OCI-LY1 (cell line): ENCODE data around the gene ING4.
A peak's percentile ranks its signal among the peaks of the same experiment; 100 is the strongest.

Source experiments
- H2AFZ ChIP-seq: fragments of 200-600 bp; sonication (generic), shearing (Covaris generic); 2 replicates; pipeline ENCODE4 v1.6.0; 2014; ENCODE audit warnings: antibody characterized with exemption, mild to moderate bottlenecking, low read length
- H3F3A ChIP-seq: fragments of 200-600 bp; sonication (generic), shearing (Covaris generic); 2 replicates; pipeline ENCODE4 v1.6.0; 2014; ENCODE audit warnings: mild to moderate bottlenecking, antibody characterized with exemption, low read length, moderate library complexity; ENCODE audit not compliant: insufficient read depth
- H3K27ac ChIP-seq: fragments of 200-600 bp; sonication (generic); 2 replicates; pipeline ENCODE4 v1.5.1; 2014; ENCODE audit warnings: low read length, mixed run types, mild to moderate bottlenecking, low read depth; ENCODE audit not compliant: poor library complexity, severe bottlenecking
- H3K27me3 ChIP-seq: fragments of 200-600 bp; sonication (generic); 2 replicates; pipeline ENCODE4 v1.6.0; 2014; ENCODE audit warnings: antibody characterized with exemption, mild to moderate bottlenecking, low read length, moderate library complexity; ENCODE audit not compliant: insufficient read depth
- H3K36me3 ChIP-seq: fragments of 200-600 bp; sonication (generic); 2 replicates; pipeline ENCODE4 v1.6.1; 2014; ENCODE audit warnings: mild to moderate bottlenecking, antibody characterized with exemption, low read length, moderate library complexity, mixed read lengths; ENCODE audit not compliant: insufficient read depth
- H3K4me1 ChIP-seq: fragments of 200-600 bp; sonication (generic); 2 replicates; pipeline ENCODE4 v1.5.1; 2014; ENCODE audit warnings: mild to moderate bottlenecking, low read length, moderate library complexity; ENCODE audit not compliant: insufficient read depth, severe bottlenecking
- H3K4me2 ChIP-seq: fragments of 200-600 bp; sonication (generic), shearing (Covaris generic); 2 replicates; pipeline ENCODE4 v1.6.1; 2014; ENCODE audit warnings: low read length
- H3K4me3 ChIP-seq: fragments of 200-600 bp; sonication (generic); 2 replicates; pipeline ENCODE4 v1.5.1; 2014; ENCODE audit warnings: low read length, low read depth, mild to moderate bottlenecking, mixed read lengths; ENCODE audit not compliant: poor library complexity, severe bottlenecking
- H3K79me2 ChIP-seq: fragments of 200-600 bp; shearing (Covaris generic); 2 replicates; pipeline ENCODE4 v1.6.1; 2016; ENCODE audit warnings: mixed run types, low read length, mixed read lengths; ENCODE audit not compliant: insufficient read depth
- H3K9ac ChIP-seq: fragments of 200-600 bp; sonication (generic), shearing (Covaris generic); 2 replicates; pipeline ENCODE4 v1.6.1; 2014; ENCODE audit warnings: mild to moderate bottlenecking, low read length, mixed read lengths
- H3K9me2 ChIP-seq: fragments of 200-600 bp; sonication (generic), shearing (Covaris generic); 2 replicates; pipeline ENCODE4 v1.6.1; 2014; ENCODE audit warnings: low read depth, mild to moderate bottlenecking, low read length, mixed read lengths
- H3K9me3 ChIP-seq: fragments of 200-600 bp; shearing (Covaris generic); 2 replicates; pipeline ENCODE4 v1.6.1; 2014; ENCODE audit warnings: low read length, mixed read lengths
- H4K20me1 ChIP-seq: fragments of 200-600 bp; sonication (generic), shearing (Covaris generic); 2 replicates; pipeline ENCODE4 v1.6.0; 2016; ENCODE audit warnings: mild to moderate bottlenecking, low read length; ENCODE audit not compliant: insufficient read depth
- CTCF ChIP-seq: fragments of 200-600 bp; sonication (generic), shearing (Covaris generic); IDR thresholded peaks from 2 replicates; pipeline ENCODE4 v1.5.1; 2017; ENCODE audit warnings: mild to moderate bottlenecking, antibody characterized with exemption, low read length, moderate library complexity, mixed read lengths
- EZH2 ChIP-seq: fragments of 200-600 bp; sonication (generic), shearing (Covaris generic); IDR thresholded peaks from 2 replicates; pipeline ENCODE4 v1.8.0; 2017; ENCODE audit warnings: borderline replicate concordance, mixed run types, mild to moderate bottlenecking, antibody characterized with exemption, low read length, moderate library complexity, mixed read lengths

The ING4 gene

DNA sequence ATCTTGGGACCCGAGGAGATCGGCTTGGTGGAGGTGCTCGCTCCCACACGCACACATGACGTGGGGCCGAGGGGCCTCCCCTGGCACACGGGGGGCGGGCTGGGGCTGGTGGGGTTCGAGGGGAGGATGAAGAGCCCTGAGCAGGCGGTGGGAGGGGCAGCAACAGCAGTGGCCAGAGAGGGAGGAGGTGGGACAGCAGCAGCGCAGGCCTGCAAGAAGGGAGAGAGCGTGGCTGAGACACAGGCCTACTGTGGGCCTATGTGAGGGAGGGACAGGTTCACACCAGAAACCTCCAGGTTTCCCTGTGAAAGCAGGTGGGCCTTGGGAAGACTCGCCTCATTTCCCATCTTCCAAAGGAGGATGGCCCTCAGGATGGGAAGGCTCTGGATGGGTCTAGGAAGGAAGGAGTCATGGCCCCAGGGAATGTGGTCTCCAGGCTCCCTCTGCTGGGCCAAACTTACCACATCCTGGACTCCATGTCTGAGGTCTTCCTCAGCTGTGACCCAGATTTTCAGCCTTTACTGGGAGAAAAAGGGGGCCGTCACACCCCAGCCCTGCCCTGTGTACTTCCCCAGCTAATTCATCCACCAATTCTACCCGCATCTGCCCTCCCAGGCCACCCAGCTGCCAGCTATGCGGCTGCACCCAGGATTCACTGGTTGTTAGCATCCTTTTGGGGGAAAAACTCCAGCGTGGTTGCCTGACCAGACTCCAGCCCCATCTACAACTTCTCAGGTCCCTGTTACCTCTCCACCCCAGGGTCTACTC lies 34.8 kb upstream of the ING4 start:
- Histone ChIP-seq H3F3A (no peaks in the 10 kb centered on the region), H3K4me2 (peak overlapping the region; percentile 34; the same call in 1 of the 2 replicates), H4K20me1 (no peaks in the 10 kb centered on the region), H3K27ac (peak overlapping the region; percentile 74), H2AFZ (no peak overlapping the region), H3K9me3 (no peaks in the 10 kb centered on the region), H3K4me1 (peaks cover 48% of the 10 kb centered on the region), H3K9ac (peak overlapping the region; percentile 23; the same call in 1 of the 2 replicates), H3K36me3 (no peaks in the 10 kb centered on the region), H3K4me3 (peak overlapping the region; percentile 27), H3K9me2 (no peaks in the 10 kb centered on the region), H3K27me3 (peaks cover 16% of the 10 kb centered on the region; the same call in 1 of the 2 replicates), H3K79me2 (no peaks in the 10 kb centered on the region)
- TF ChIP-seq EZH2 (no peak), CTCF (peak; percentile 67; the same call in 1 of the 2 replicates)

DNA sequence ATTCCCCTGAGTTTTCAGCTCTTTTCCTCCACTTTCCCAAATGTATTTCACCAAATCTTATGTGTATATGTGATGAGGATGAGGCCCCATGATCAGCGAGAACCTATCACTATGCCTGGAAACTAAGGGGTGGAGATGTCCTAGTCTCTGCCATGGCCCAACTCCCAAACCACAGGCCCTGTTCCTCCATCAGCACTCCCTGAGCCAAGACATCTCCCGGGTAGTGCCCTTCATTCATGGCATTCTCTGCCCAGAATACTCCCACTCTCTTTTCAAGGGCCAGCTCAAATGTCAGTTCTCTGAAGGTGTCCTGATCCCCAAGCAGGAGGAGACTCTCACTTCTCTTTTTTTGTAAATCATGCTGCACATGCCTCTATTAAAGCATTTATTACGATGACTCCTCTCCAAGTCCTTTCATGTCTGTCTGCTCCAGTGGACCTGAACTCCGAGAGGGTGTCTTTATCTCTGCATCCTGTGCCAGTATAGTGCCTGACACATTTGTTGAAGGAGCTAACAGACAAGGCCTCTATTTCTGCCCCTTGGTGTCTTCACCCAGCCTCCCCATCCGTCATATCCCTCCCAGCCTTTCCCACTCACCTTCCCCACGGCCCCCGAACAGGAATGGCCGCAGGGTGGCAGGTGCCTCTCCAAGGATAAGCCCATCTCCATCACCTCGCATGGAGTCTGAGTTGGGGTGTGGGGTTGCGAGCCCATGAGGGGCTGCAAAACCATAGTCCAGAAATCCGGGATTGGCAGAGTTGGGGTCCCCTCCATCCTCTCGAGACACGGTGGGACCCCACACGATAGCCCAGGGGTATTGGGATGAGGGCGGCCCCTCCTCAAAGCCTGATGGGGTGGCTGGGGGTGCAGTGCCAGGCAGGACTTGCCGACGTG lies 34.0 kb upstream of the ING4 start:
- peaks cover 16% of the 10 kb centered on the region; the same call in 1 of the 2 replicates for H3K27me3 ChIP-seq
- no peaks in the 10 kb centered on the region for H3K9me3 ChIP-seq
- TF ChIP-seq CTCF = no peak
- no peak for TF ChIP-seq EZH2
- H3K79me2 ChIP-seq = no peaks in the 10 kb centered on the region
- H3K4me3 ChIP-seq = peak overlapping the region; percentile 27
- H4K20me1 ChIP-seq = no peaks in the 10 kb centered on the region
- H3K9ac ChIP-seq = peak overlapping the region; percentile 23; the same call in 1 of the 2 replicates
- no peak overlapping the region for H2AFZ ChIP-seq
- peaks cover 48% of the 10 kb centered on the region for H3K4me1 ChIP-seq
- peak overlapping the region; percentile 41; the same call in 1 of the 2 replicates for H3K4me2 ChIP-seq
- no peaks in the 10 kb centered on the region for H3K9me2 ChIP-seq
- H3K27ac ChIP-seq = peak overlapping the region; percentile 74
- H3F3A ChIP-seq = no peaks in the 10 kb centered on the region
- H3K36me3 ChIP-seq = peaks cover under 1% of the 10 kb centered on the region; the same call in 1 of the 2 replicates

GRCh38 chr12:6695313-6696045 lies 32.6 kb upstream of the ING4 start:
- H3K9me3 ChIP-seq = no peaks in the 10 kb centered on the region
- no peaks in the 10 kb centered on the region for H3K79me2 ChIP-seq
- no peak overlapping the region for H3K4me3 ChIP-seq
- H3K9ac ChIP-seq = no peak overlapping the region
- 0 out of 2 replicates have a peak, but pooled peaks cover 5% of the 10 kb centered on the region for H3K27me3 ChIP-seq
- H2AFZ ChIP-seq = no peak overlapping the region
- peaks cover 4% of the 10 kb centered on the region; the same call in 1 of the 2 replicates for H3K36me3 ChIP-seq
- H3K27ac ChIP-seq = no peak overlapping the region
- no peak overlapping the region; the same call in 1 of the 2 replicates for H3K4me2 ChIP-seq
- no peaks in the 10 kb centered on the region for H4K20me1 ChIP-seq
- peaks cover 52% of the 10 kb centered on the region for H3K4me1 ChIP-seq
- TF ChIP-seq CTCF (no peak), EZH2 (no peak)
- no peaks in the 10 kb centered on the region for H3K9me2 ChIP-seq
- H3F3A ChIP-seq = no peaks in the 10 kb centered on the region
